NCI-H1930 (cell line): ENCODE data around the gene CLPX.
"Not testable (repeated sequence)": the region's sequence is repeated elsewhere in the genome, so short reads cannot be mapped to it uniquely, and the experiment has no call there.

Source experiments
- DNase-seq, 2 experiments: peaks; one replicate each; lab custom pipeline; 2025; lab: John Stamatoyannopoulos, UW

Gene CLPX

GRCh38 chr15:65101411-65101890 lies 83.7 kb downstream of the CLPX start:
- peak in 1 of 2 experiments; percentile 5 for DNase-seq

DNA sequence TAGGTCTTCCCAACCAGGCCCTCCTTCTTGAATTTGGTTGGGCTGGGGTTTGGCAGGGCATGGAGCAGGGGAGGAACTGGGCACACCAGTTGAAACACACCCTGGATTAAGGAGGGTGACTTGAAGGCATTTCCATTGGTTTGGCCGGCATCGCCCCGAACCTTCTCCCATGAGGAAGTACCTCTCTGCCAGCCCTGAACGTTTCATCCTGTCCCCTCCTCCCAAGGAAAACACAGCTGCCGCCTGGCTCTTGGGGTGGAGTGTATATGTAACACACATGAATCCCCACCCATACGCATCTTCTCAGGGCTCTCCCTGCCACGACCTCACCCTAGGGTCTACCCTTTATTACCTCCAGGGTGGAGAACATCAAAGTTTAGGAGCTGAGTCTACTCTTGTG lies 84.7 kb downstream of the CLPX start:
- DNase-seq, result no peak

DNA sequence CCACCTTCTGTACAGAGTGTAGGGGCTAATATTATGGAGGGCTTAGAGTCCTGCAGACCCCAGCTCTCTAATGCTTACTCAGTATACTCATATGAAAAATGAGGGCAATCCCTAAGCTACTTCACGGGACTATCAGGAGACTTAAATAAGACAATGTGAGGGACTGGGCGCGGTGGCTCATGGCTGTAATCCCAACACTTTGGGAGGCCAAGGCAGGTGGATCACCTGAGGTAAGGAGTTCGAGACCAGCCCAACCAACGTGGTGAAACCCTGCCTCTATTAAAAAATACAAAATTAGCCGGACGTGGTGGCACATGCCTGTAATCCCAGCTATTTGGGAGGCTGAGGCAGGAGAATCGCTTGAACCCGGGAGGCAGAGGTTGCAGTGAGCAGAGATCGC lies 85.3 kb downstream of the CLPX start:
- not testable (repeated sequence) for DNase-seq

GRCh38 chr15:65099336-65099735 lies 85.8 kb downstream of the CLPX start:
- DNase-seq, result no peak
